Measurements from ENCODE around the gene C5orf15. TPM values are rescaled to one million over a fixed set of nuclear protein-coding genes. Genes with fewer than 3 reads are reported as not detected.

C5orf15 gene
- total and polyA plus RNA-seq, 9 of the 15 experiments (the other 6 are each of a cell fraction or from before 2014, with no cell fraction given), result 23.3 to 50.7 (median 35.5) TPM

- TF ChIP-seq, protein P1, sequence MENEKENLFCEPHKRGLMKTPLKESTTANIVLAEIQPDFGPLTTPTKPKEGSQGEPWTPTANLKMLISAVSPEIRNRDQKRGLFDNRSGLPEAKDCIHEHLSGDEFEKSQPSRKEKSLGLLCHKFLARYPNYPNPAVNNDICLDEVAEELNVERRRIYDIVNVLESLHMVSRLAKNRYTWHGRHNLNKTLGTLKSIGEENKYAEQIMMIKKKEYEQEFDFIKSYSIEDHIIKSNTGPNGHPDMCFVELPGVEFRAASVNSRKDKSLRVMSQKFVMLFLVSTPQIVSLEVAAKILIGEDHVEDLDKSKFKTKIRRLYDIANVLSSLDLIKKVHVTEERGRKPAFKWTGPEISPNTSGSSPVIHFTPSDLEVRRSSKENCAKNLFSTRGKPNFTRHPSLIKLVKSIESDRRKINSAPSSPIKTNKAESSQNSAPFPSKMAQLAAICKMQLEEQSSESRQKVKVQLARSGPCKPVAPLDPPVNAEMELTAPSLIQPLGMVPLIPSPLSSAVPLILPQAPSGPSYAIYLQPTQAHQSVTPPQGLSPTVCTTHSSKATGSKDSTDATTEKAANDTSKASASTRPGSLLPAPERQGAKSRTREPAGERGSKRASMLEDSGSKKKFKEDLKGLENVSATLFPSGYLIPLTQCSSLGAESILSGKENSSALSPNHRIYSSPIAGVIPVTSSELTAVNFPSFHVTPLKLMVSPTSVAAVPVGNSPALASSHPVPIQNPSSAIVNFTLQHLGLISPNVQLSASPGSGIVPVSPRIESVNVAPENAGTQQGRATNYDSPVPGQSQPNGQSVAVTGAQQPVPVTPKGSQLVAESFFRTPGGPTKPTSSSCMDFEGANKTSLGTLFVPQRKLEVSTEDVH (IDR thresholded peaks at IDR 0.05; ENCODE audit: low read depth, partially characterized antibody), result no peak
- TF ChIP-seq RBM25 (IDR thresholded peaks at IDR 0.05; ENCODE audit: low read depth, low read length, severe bottlenecking) (no peak), SRSF7 (optimal IDR thresholded peaks at IDR 0.05; ENCODE audit: low read depth, low read length) (no peak), EZH2 (IDR thresholded peaks at IDR 0.05; ENCODE audit: borderline replicate concordance, low read depth, low read length) (no peak), ZNF699 (CRISPR knock-in tag; IDR thresholded peaks at IDR 0.05; ENCODE audit: insufficient replicate concordance) (no peak), CEBPG (CRISPR knock-in tag; IDR thresholded peaks at IDR 0.05) (no peak), CEBPG (tag; conservative IDR thresholded peaks at IDR 0.05 in 1 of 2, IDR thresholded peaks at IDR 0.05 in 1 of 2) (no peak), DLX4 (CRISPR knock-in tag; IDR thresholded peaks at IDR 0.05) (no peak), KAT2B (IDR thresholded peaks at IDR 0.05; ENCODE audit: low read depth, low read length) (no peak), SMAD4 (CRISPR knock-in tag; conservative IDR thresholded peaks at IDR 0.05) (0 out of 2 replicates have a peak, but pooled peaks have one; percentile 16), EWSR1 (IDR thresholded peaks at IDR 0.05; ENCODE audit: borderline replicate concordance, low read depth, partially characterized antibody) (no peak), CCAR2 (IDR thresholded peaks at IDR 0.05; ENCODE audit: low read depth, low read length) (no peak), NR3C1 (CRISPR knock-in tag; IDR thresholded peaks at IDR 0.05) (no peak), TOE1 (IDR thresholded peaks at IDR 0.05; ENCODE audit: borderline replicate concordance) (no peak), TOE1 (CRISPR knock-in tag; IDR thresholded peaks at IDR 0.05; ENCODE audit: borderline replicate concordance, low read depth) (no peak)
- TF ChIP-seq, protein P2, sequence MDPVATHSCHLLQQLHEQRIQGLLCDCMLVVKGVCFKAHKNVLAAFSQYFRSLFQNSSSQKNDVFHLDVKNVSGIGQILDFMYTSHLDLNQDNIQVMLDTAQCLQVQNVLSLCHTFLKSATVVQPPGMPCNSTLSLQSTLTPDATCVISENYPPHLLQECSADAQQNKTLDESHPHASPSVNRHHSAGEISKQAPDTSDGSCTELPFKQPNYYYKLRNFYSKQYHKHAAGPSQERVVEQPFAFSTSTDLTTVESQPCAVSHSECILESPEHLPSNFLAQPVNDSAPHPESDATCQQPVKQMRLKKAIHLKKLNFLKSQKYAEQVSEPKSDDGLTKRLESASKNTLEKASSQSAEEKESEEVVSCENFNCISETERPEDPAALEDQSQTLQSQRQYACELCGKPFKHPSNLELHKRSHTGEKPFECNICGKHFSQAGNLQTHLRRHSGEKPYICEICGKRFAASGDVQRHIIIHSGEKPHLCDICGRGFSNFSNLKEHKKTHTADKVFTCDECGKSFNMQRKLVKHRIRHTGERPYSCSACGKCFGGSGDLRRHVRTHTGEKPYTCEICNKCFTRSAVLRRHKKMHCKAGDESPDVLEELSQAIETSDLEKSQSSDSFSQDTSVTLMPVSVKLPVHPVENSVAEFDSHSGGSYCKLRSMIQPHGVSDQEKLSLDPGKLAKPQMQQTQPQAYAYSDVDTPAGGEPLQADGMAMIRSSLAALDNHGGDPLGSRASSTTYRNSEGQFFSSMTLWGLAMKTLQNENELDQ (CRISPR knock-in tag; IDR thresholded peaks at IDR 0.05; ENCODE audit: borderline replicate concordance), result no peak
These were observed 26.8 kb downstream of the C5orf15 start (continued) for GRCh38 chr5:133941456-133942196.

All from K562 (cell line).